GM23248 (cell line): ENCODE measurements around the gene GAL3ST3.

Experiments used
- EZH2 ChIP-seq: fragments of 200-600 bp; sonication (generic); IDR thresholded peaks from 2 replicates; pipeline ENCODE4 v1.6.1; 2018; ENCODE audit warnings: antibody characterized with exemption, mild to moderate bottlenecking; ENCODE audit not compliant: insufficient read depth, poor library complexity, severe bottlenecking
- EZH2phosphoT487 ChIP-seq: fragments of 200-600 bp; sonication (generic); IDR thresholded peaks from 2 replicates; pipeline ENCODE4 v1.6.1; 2018; ENCODE audit warnings: antibody characterized with exemption, moderate library complexity, mild to moderate bottlenecking, low read depth; ENCODE audit not compliant: insufficient read depth

- no peak for TF ChIP-seq EZH2
- no peak for TF ChIP-seq EZH2phosphoT487
Measured at GRCh38 chr11:66017321-66017720, 31.6 kb downstream of the GAL3ST3 start.
